Keratinocyte (primary cell): Measurements from ENCODE around the gene BACE1-AS. TPM values are rescaled to one million over a fixed set of nuclear protein-coding genes. Genes with fewer than 3 reads are reported as not detected.

ENCODE experiments used
- DNase-seq: peaks from one replicate; pipeline ENCODE4 v3.0.0-alpha.2; 2011; ENCODE audit warnings: low read depth, missing footprints, low spot score
- FAIRE-seq: peaks from 2 replicates; lab custom pipeline; 2011; peaks lifted over from hg19 to GRCh38; lab: Jason Lieb, UNC
- H2AFZ ChIP-seq: 2 replicates; pipeline ENCODE4 v1.6.0; 2012; ENCODE audit warnings: low read length, control low read depth, inconsistent platforms; ENCODE audit not compliant: control insufficient read depth
- H3K27ac ChIP-seq: 2 replicates; pipeline ENCODE4 v1.5.1; 2011; ENCODE audit warnings: low read length; ENCODE audit not compliant: control insufficient read depth, insufficient read depth
- H3K27me3 ChIP-seq: 3 replicates; pipeline ENCODE4 v1.6.0; 2011; ENCODE audit warnings: low read length; ENCODE audit not compliant: control insufficient read depth, insufficient read depth; ENCODE audit errors: extremely low read depth
- H3K36me3 ChIP-seq, 2 experiments: 2 replicates in 1 of 2; 3 replicates in 1 of 2; pipeline ENCODE4 v1.5.1; 2011; ENCODE audit warnings: low read length in 2 of 2, mild to moderate bottlenecking in 1 of 2; ENCODE audit not compliant: control insufficient read depth in 2 of 2, insufficient read depth in 2 of 2; ENCODE audit errors: extremely low read depth in 1 of 2
- H3K4me1 ChIP-seq: 3 replicates; pipeline ENCODE4 v1.5.1; 2011; ENCODE audit warnings: low read length; ENCODE audit not compliant: control insufficient read depth, insufficient read depth; ENCODE audit errors: extremely low read depth
- H3K4me2 ChIP-seq: 3 replicates; pipeline ENCODE4 v1.6.0; 2011; ENCODE audit warnings: low read depth, low read length; ENCODE audit not compliant: control insufficient read depth, insufficient read depth; ENCODE audit errors: extremely low read depth
- H3K4me3 ChIP-seq, 3 experiments: fragments of 200-600 bp in 1 of 3; sonication (generic) in 1 of 3; 2 replicates in 2 of 3; 3 replicates in 1 of 3; pipeline ENCODE4 v1.5.1; 2011 to 2016; ENCODE audit warnings: low read length in 3 of 3, mild to moderate bottlenecking in 3 of 3, control low read depth in 2 of 3, inconsistent platforms in 1 of 3, low read depth in 1 of 3, mixed read lengths in 1 of 3, mixed run types in 1 of 3, moderate library complexity in 1 of 3; ENCODE audit not compliant: control insufficient read depth in 2 of 3, insufficient read depth in 2 of 3; ENCODE audit errors: extremely low read depth in 1 of 3
- H3K79me2 ChIP-seq: 2 replicates; pipeline ENCODE4 v1.6.0; 2012; ENCODE audit warnings: low read length; ENCODE audit not compliant: control insufficient read depth, insufficient read depth
- H3K9ac ChIP-seq: 3 replicates; pipeline ENCODE4 v1.6.0; 2011; ENCODE audit warnings: low read length; ENCODE audit not compliant: control insufficient read depth, insufficient read depth; ENCODE audit errors: extremely low read depth
- H3K9me1 ChIP-seq: 3 replicates; pipeline ENCODE4 v1.6.0; 2011; ENCODE audit warnings: low read length; ENCODE audit not compliant: control insufficient read depth, insufficient read depth; ENCODE audit errors: extremely low read depth
- H3K9me3 ChIP-seq: 2 replicates; pipeline ENCODE4 v1.5.1; 2012; ENCODE audit warnings: low read depth, low read length; ENCODE audit not compliant: control insufficient read depth
- H4K20me1 ChIP-seq: 3 replicates; pipeline ENCODE4 v1.6.0; 2011; ENCODE audit warnings: low read length; ENCODE audit not compliant: control insufficient read depth, insufficient read depth; ENCODE audit errors: extremely low read depth
- EZH2 ChIP-seq: IDR thresholded peaks from one replicate; pipeline ENCODE4 v1.6.1; 2012; ENCODE audit warnings: inconsistent platforms, mild to moderate bottlenecking, low read length, moderate library complexity
- dilution Hi-C: fragments of 300-500 bp; cut with MboI; formaldehyde crosslinking; loops from one replicate; pipeline ENCODE4 v1.7.0; 2020; ENCODE audit warnings: low sequenced_read_pairs; ENCODE audit not compliant: extremely low pct_ligation_motif_present
- polyA plus RNA-seq, 5 experiments: library from polyadenylated mRNA; depleted of rRNA in 3 of 5; stranded (reverse) in 3 of 5; stranded (forward) in 1 of 5; unstranded in 1 of 5; fragments of >200 nt; gene quantifications; 1 replicate in 1 of 5; 2 replicates in 3 of 5; 3 replicates in 1 of 5; pipeline versions ENCODE4 v1.2.1 to v1.2.3, GENCODE V29; 2011 to 2012; ENCODE audit warnings: missing spikeins in 2 of 5, low read depth in 1 of 5, low replicate concordance in 1 of 5
- TF ChIP-seq, protein P1 (sequence below), 3 experiments: IDR thresholded peaks in 1 of 3; conservative IDR thresholded peaks in 1 of 3; optimal IDR thresholded peaks in 1 of 3; 2 replicates in 2 of 3; 3 replicates in 1 of 3; pipeline versions ENCODE3 to v1.5.1; 2011; ENCODE audit warnings: low read length in 3 of 3, mild to moderate bottlenecking in 3 of 3, moderate library complexity in 2 of 3, control low read depth in 1 of 3, inconsistent platforms in 1 of 3; ENCODE audit not compliant: insufficient read depth in 2 of 3; ENCODE audit errors: extremely low read depth in 1 of 3

BACE1-AS gene
- polyA plus RNA-seq, 1 donor (not counting 4 experiments of a cell fraction or from before 2014, with no cell fraction given) = 2.2 TPM

DNA sequence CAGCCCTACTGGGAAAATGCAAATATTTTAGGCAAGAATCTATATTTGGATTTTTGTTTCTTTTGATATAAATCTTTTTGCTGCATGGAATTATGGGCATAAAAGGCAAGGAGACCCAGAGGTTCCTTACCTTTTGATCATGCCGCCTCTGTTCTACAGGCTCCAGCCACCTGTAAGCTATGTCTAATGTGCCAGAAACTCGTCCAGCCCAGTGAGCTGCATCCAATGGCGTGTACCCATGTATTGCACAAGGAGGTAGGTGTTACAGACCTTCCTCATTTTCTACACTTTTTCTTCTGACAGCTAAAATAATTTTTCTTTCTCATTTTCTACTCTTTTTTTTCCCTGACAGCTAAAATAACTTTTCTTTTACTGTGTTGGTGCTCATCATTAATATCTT, 8.2 kb upstream of the BACE1-AS start:
- Histone ChIP-seq H3K79me2 (no peaks in the 10 kb centered on the region), H3K27me3 (no peaks in the 10 kb centered on the region), H3K36me3 (peaks cover 5 to 13% of the 10 kb centered on the region in 2 experiments), H4K20me1 (peaks cover 2% of the 10 kb centered on the region), H3K9me1 (no peaks in the 10 kb centered on the region), H3K9ac (no peak overlapping the region), H3K9me3 (no peaks in the 10 kb centered on the region), H3K4me3 (no peak overlapping the region), H3K4me2 (no peak overlapping the region), H3K27ac (no peak overlapping the region), H3K4me1 (peaks cover 17% of the 10 kb centered on the region), H2AFZ (no peak overlapping the region)
- DNase-seq (no peak), FAIRE-seq (no peak)
- no peak for TF ChIP-seq EZH2
- TF ChIP-seq, protein P1, sequence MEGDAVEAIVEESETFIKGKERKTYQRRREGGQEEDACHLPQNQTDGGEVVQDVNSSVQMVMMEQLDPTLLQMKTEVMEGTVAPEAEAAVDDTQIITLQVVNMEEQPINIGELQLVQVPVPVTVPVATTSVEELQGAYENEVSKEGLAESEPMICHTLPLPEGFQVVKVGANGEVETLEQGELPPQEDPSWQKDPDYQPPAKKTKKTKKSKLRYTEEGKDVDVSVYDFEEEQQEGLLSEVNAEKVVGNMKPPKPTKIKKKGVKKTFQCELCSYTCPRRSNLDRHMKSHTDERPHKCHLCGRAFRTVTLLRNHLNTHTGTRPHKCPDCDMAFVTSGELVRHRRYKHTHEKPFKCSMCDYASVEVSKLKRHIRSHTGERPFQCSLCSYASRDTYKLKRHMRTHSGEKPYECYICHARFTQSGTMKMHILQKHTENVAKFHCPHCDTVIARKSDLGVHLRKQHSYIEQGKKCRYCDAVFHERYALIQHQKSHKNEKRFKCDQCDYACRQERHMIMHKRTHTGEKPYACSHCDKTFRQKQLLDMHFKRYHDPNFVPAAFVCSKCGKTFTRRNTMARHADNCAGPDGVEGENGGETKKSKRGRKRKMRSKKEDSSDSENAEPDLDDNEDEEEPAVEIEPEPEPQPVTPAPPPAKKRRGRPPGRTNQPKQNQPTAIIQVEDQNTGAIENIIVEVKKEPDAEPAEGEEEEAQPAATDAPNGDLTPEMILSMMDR (optimal IDR thresholded peaks at IDR 0.05 in 1 of 3, IDR thresholded peaks at IDR 0.05 in 1 of 3, conservative IDR thresholded peaks at IDR 0.05 in 1 of 3; ENCODE audit: extremely low read depth in 1 of 3, insufficient read depth in 2 of 3, low read length in 3 of 3) = no peak
- dilution Hi-C loops = no loop called here

DNA sequence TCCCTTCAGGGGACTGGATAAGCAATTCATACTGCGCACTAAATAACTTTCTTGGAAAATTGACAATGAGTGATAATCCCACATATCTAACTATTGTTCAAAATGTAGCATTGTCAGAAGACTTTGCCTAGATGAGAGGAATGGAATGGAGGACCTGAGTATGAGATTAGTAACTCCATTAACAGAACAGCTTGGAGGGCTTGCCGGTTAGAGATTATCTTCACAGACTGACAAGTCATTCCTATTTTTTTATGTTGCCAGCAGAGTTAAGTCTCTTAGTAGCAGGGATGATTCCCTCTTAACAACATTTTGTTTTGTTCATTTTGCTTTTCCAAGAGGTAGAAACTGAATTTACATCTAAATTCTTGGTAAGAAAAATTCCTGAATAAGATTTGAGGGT, 7.1 kb upstream of the BACE1-AS start:
- Histone ChIP-seq H3K4me1 (peaks cover 17% of the 10 kb centered on the region), H4K20me1 (peaks cover 2% of the 10 kb centered on the region), H2AFZ (no peak overlapping the region), H3K79me2 (no peaks in the 10 kb centered on the region), H3K4me2 (no peak overlapping the region), H3K27me3 (no peaks in the 10 kb centered on the region), H3K4me3 (no peak overlapping the region), H3K36me3 (peaks cover 5 to 17% of the 10 kb centered on the region in 2 experiments), H3K9me3 (no peaks in the 10 kb centered on the region), H3K9ac (no peak overlapping the region), H3K27ac (no peak overlapping the region), H3K9me1 (no peaks in the 10 kb centered on the region)
- TF ChIP-seq EZH2 = no peak
- TF ChIP-seq, protein P1 (optimal IDR thresholded peaks at IDR 0.05 in 1 of 3, IDR thresholded peaks at IDR 0.05 in 1 of 3, conservative IDR thresholded peaks at IDR 0.05 in 1 of 3; ENCODE audit: extremely low read depth in 1 of 3, insufficient read depth in 2 of 3, low read length in 3 of 3) = no peak
- DNase-seq (no peak), FAIRE-seq (no peak)
- dilution Hi-C loops = no loop called here
